HG03558 (cell line): ENCODE measurements around the gene NSUN7.
"Not testable (repeated sequence)": the region's sequence is repeated elsewhere in the genome, so short reads cannot be mapped to it uniquely, and the experiment has no call there.

Experiments
- ATAC-seq: cut with Tn5 transposase; IDR thresholded peaks from one replicate; pipeline ENCODE4 v1.9.1; 2021; ENCODE audit warnings: moderate number of reproducible peaks; ENCODE audit not compliant: unreplicated experiment; ENCODE audit errors: extremely low read depth

Gene NSUN7

GRCh38 chr4:40749717-40750460 is at the start of gene NSUN7:
Gene NSUN7 (plus strand): TSS chr4:40749955. CDS start chr4:40750694, 739 bp downstream.
- ATAC-seq, result no peak

- ATAC-seq, result no peak
These were observed 47.5 kb upstream of the NSUN7 start for GRCh38 chr4:40702137-40702799.

- no peak for ATAC-seq
These were observed 47.0 kb upstream of the NSUN7 start for GRCh38 chr4:40702800-40703151.

- no peak for ATAC-seq
These were observed 45.7 kb upstream of the NSUN7 start for GRCh38 chr4:40704073-40704472.

- no peak for ATAC-seq
These were observed 39.1 kb upstream of the NSUN7 start for GRCh38 chr4:40710484-40711254.

GRCh38 chr4:40713001-40713400 is 36.8 kb upstream of the NSUN7 start:
- not testable (repeated sequence) for ATAC-seq

- ATAC-seq, result no peak
These were observed 36.0 kb upstream of the NSUN7 start for GRCh38 chr4:40713798-40714197.

GRCh38 chr4:40718586-40718985 is 31.2 kb upstream of the NSUN7 start:
- no peak for ATAC-seq

GRCh38 chr4:40719008-40719623 is 30.6 kb upstream of the NSUN7 start:
- no peak for ATAC-seq

GRCh38 chr4:40720351-40720750 is 29.4 kb upstream of the NSUN7 start:
- ATAC-seq, result no peak

- ATAC-seq, result no peak
These were observed 28.8 kb upstream of the NSUN7 start for GRCh38 chr4:40720916-40721315.

- ATAC-seq, result no peak
These were observed 28.0 kb upstream of the NSUN7 start for GRCh38 chr4:40721730-40722171.

- ATAC-seq, result no peak
These were observed 27.1 kb upstream of the NSUN7 start for GRCh38 chr4:40722576-40723161.

- no peak for ATAC-seq
These were observed 26.0 kb upstream of the NSUN7 start for GRCh38 chr4:40723728-40724127.

GRCh38 chr4:40728333-40728732 is 21.4 kb upstream of the NSUN7 start:
- ATAC-seq, result no peak

GRCh38 chr4:40729555-40729954 is 20.2 kb upstream of the NSUN7 start:
- ATAC-seq, result no peak

GRCh38 chr4:40730091-40730679 is 19.6 kb upstream of the NSUN7 start:
- ATAC-seq, result no peak

GRCh38 chr4:40731361-40731760 is 18.4 kb upstream of the NSUN7 start:
- ATAC-seq, result no peak

- ATAC-seq, result no peak
These were observed 17.9 kb upstream of the NSUN7 start for GRCh38 chr4:40731792-40732245.

- ATAC-seq, result no peak
These were observed 16.0 kb upstream of the NSUN7 start for GRCh38 chr4:40733752-40734151.
